Stimulated activated CD8-positive, alpha-beta memory T cell treated with anti-CD3 and anti-CD28 coated beads, Interleukin-15, amount 100 ng/mL, for 1 hour (primary cell): ENCODE results near the gene RAMP2.
"Not testable (repeated sequence)": the region's sequence is repeated elsewhere in the genome, so short reads cannot be mapped to it uniquely, and the experiment has no call there.

Experiments used
- DNase-seq: peaks from one replicate; pipeline ENCODE4 v3.0.0-alpha.2; 2020; ENCODE audit warnings: low read depth

Gene RAMP2

GRCh38 chr17:42769964-42770363 is 8.9 kb downstream of the RAMP2 start:
- not testable (repeated sequence) for DNase-seq

GRCh38 chr17:42772945-42773289 is 11.9 kb downstream of the RAMP2 start:
- no peak for DNase-seq

GRCh38 chr17:42773290-42774035 is 12.4 kb downstream of the RAMP2 start, which contains the start of gene VPS25:
VPS25 (plus strand) TSS chr17:42773449; CDS start chr17:42773476, 27 bp downstream.
- peak; percentile 53 for DNase-seq

- DNase-seq = no peak
Observed at GRCh38 chr17:42774066-42774745, 13.2 kb downstream of the RAMP2 start.

GRCh38 chr17:42775534-42776098 is 14.6 kb downstream of the RAMP2 start:
- DNase-seq = no peak

GRCh38 chr17:42778570-42778969 is 17.5 kb downstream of the RAMP2 start:
- no peak for DNase-seq

GRCh38 chr17:42779304-42779935 is 18.4 kb downstream of the RAMP2 start:
- DNase-seq = no peak

GRCh38 chr17:42779936-42780850 is 19.2 kb downstream of the RAMP2 start, which contains the start of gene WNK4:
WNK4 (plus strand) TSS chr17:42780610; CDS start chr17:42780699, 89 bp downstream.
- DNase-seq = no peak

- DNase-seq = no peak
Observed at GRCh38 chr17:42780851-42781638, 20.0 kb downstream of the RAMP2 start.

GRCh38 chr17:42781639-42782165 is 20.7 kb downstream of the RAMP2 start:
- no peak for DNase-seq

GRCh38 chr17:42782166-42783061 is 21.4 kb downstream of the RAMP2 start:
- no peak for DNase-seq

GRCh38 chr17:42783062-42783790 is 22.2 kb downstream of the RAMP2 start:
- no peak for DNase-seq

- DNase-seq = no peak
Observed at GRCh38 chr17:42783791-42784138, 22.7 kb downstream of the RAMP2 start.

- DNase-seq = no peak
Observed at GRCh38 chr17:42784409-42784808, 23.4 kb downstream of the RAMP2 start.

GRCh38 chr17:42784811-42785592 is 24.0 kb downstream of the RAMP2 start:
- no peak for DNase-seq

- DNase-seq = no peak
Observed at GRCh38 chr17:42787266-42787665, 26.2 kb downstream of the RAMP2 start.

- DNase-seq = no peak
Observed at GRCh38 chr17:42791948-42792347, 30.9 kb downstream of the RAMP2 start.

GRCh38 chr17:42792545-42792944 is 31.5 kb downstream of the RAMP2 start:
- no peak for DNase-seq
